Fibroblast of lung (primary cell): ENCODE results near the gene SGPL1. TPM values are rescaled to one million over a fixed set of nuclear protein-coding genes. Genes with fewer than 3 reads are reported as not detected.

Experiments used
- DNase-seq, 2 donors: peaks; one replicate each; pipeline versions ENCODE4 v3.0.0 to v3.0.0-alpha.2; 2010; ENCODE audit warnings: low read depth in 2 of 2
- H2AFZ ChIP-seq: 2 replicates; pipeline ENCODE4 v1.5.1; 2012; ENCODE audit warnings: low read length, control low read depth, inconsistent platforms
- H3K27ac ChIP-seq: 2 replicates; pipeline ENCODE4 v1.5.1; 2011; ENCODE audit warnings: low read length, control low read depth; ENCODE audit not compliant: insufficient read depth
- H3K27me3 ChIP-seq: 2 replicates; pipeline ENCODE4 v1.5.1; 2011; ENCODE audit warnings: mild to moderate bottlenecking, low read length; ENCODE audit not compliant: control insufficient read depth, insufficient read depth
- H3K36me3 ChIP-seq: 2 replicates; pipeline ENCODE4 v1.5.1; 2011; ENCODE audit warnings: low read length; ENCODE audit not compliant: control insufficient read depth, insufficient read depth
- H3K4me1 ChIP-seq: 2 replicates; pipeline ENCODE4 v1.5.1; 2011; ENCODE audit warnings: low read length; ENCODE audit not compliant: control insufficient read depth, insufficient read depth; ENCODE audit errors: extremely low read depth
- H3K4me2 ChIP-seq: 2 replicates; pipeline ENCODE4 v1.5.1; 2011; ENCODE audit warnings: low read length, control low read depth; ENCODE audit not compliant: insufficient read depth; ENCODE audit errors: extremely low read depth
- H3K4me3 ChIP-seq, 4 experiments: fragments of 200-600 bp in 1 of 4; sonication (generic) in 1 of 4; replicated peaks in 1 of 4; 2 replicates each; pipeline ENCODE4 v1.5.1; 2011 to 2016; ENCODE audit warnings: low read length in 4 of 4, low read depth in 3 of 4, mild to moderate bottlenecking in 3 of 4, control low read depth in 2 of 4, inconsistent platforms in 1 of 4, mixed read lengths in 1 of 4; ENCODE audit not compliant: insufficient read depth in 1 of 4; ENCODE audit errors: control extremely low read depth in 1 of 4
- H3K79me2 ChIP-seq: 2 replicates; pipeline ENCODE4 v1.5.1; 2012; ENCODE audit warnings: mild to moderate bottlenecking, low read length, inconsistent platforms; ENCODE audit not compliant: control insufficient read depth, insufficient read depth
- H3K9ac ChIP-seq: 2 replicates; pipeline ENCODE4 v1.5.1; 2011; ENCODE audit warnings: mild to moderate bottlenecking, low read length, control low read depth; ENCODE audit not compliant: insufficient read depth
- H3K9me3 ChIP-seq: 2 replicates; pipeline ENCODE4 v1.5.1; 2012; ENCODE audit warnings: low read depth, low read length; ENCODE audit not compliant: control insufficient read depth, insufficient read depth
- H4K20me1 ChIP-seq: 2 replicates; pipeline ENCODE4 v1.5.1; 2011; ENCODE audit warnings: low read length; ENCODE audit not compliant: control insufficient read depth, insufficient read depth; ENCODE audit errors: extremely low read depth
- EZH2 ChIP-seq: IDR thresholded peaks from 2 replicates; pipeline ENCODE4 v1.5.1; 2012; ENCODE audit warnings: low read length, control low read depth, mild to moderate bottlenecking; ENCODE audit errors: missing control alignments
- polyA plus RNA-seq, 2 donors: library from polyadenylated mRNA; depleted of rRNA in 1 of 2; stranded (reverse) in 1 of 2; unstranded in 1 of 2; fragments of >200 nt; gene quantifications; 2 replicates each; pipeline ENCODE4 v1.2.1, GENCODE V29; 2011 to 2012; ENCODE audit warnings: missing spikeins in 1 of 2
- total RNA-seq: library from RNA; depleted of rRNA; stranded (reverse); fragments of >200 nt; gene quantifications from 2 replicates; pipeline ENCODE4 v1.2.1, GENCODE V29; 2014
- TF ChIP-seq, protein P1 (sequence below), 2 donors: IDR thresholded peaks in 1 of 2; conservative IDR thresholded peaks in 1 of 2; 1 replicate in 1 of 2; 2 replicates in 1 of 2; pipeline ENCODE4 v1.5.1; 2011 to 2012; ENCODE audit warnings: low read length in 2 of 2, control low read depth in 1 of 2, inconsistent platforms in 1 of 2, low read depth in 1 of 2, mild to moderate bottlenecking in 1 of 2

Gene SGPL1
- total and polyA plus RNA-seq, 2 donors (not counting 1 experiment from before 2014, with no cell fraction given) = 21.2 to 40.3 TPM

DNA sequence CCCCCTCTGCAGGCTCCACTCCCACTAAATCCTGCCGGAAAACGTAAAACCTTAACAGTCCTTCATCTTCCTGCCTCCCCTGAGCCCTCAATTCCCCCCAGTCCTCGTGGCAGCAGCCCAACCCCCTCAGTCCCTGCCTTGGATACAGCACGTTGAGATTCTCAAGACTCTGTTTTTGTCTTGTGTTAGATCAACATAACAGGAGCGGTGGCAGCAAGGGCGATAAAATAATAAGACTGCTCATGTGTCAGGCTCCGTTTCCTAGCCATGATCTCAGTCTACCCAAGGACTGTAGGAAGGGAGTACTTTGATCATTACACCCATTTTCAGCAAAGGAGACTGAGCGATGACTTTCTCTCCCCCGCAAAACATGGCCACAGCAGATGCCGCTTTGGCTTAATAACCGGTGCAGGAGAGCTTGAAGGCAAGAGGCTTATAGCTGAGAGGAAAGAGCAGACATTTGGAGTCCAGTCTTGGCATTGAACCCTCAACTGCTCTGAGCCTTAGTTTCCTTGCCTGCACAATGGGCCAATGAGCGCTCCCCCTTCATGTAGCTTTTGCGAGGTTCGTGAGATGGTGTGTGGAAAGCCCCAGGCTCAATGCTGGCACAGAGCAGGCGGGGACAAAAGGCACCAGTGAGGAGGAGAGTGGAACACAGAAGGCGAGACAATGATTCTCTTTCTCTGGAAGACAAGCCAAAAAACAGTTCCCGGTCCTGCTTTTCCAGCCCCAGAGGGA is 114.7 kb downstream of the SGPL1 start:
- H3K27me3 ChIP-seq = peaks cover 7% of the 10 kb centered on the region
- TF ChIP-seq, protein P1, sequence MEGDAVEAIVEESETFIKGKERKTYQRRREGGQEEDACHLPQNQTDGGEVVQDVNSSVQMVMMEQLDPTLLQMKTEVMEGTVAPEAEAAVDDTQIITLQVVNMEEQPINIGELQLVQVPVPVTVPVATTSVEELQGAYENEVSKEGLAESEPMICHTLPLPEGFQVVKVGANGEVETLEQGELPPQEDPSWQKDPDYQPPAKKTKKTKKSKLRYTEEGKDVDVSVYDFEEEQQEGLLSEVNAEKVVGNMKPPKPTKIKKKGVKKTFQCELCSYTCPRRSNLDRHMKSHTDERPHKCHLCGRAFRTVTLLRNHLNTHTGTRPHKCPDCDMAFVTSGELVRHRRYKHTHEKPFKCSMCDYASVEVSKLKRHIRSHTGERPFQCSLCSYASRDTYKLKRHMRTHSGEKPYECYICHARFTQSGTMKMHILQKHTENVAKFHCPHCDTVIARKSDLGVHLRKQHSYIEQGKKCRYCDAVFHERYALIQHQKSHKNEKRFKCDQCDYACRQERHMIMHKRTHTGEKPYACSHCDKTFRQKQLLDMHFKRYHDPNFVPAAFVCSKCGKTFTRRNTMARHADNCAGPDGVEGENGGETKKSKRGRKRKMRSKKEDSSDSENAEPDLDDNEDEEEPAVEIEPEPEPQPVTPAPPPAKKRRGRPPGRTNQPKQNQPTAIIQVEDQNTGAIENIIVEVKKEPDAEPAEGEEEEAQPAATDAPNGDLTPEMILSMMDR (conservative IDR thresholded peaks at IDR 0.05 in 1 of 2, IDR thresholded peaks at IDR 0.05 in 1 of 2; ENCODE audit: low read depth in 1 of 2, low read length in 2 of 2) = no peak
- TF ChIP-seq EZH2 = no peak
- no peaks in the 10 kb centered on the region for H4K20me1 ChIP-seq
- no peaks in the 10 kb centered on the region for H3K36me3 ChIP-seq
- no peaks in the 10 kb centered on the region for H3K9me3 ChIP-seq
- no peak overlapping the region for H3K4me2 ChIP-seq
- no peak overlapping the region for H3K27ac ChIP-seq
- H3K4me3 ChIP-seq = no peak overlapping the region
- H3K4me1 ChIP-seq = no peaks in the 10 kb centered on the region
- H2AFZ ChIP-seq = no peak overlapping the region
- no peaks in the 10 kb centered on the region for H3K79me2 ChIP-seq
- DNase-seq = no peak
- no peak overlapping the region for H3K9ac ChIP-seq

Other genes with a start within 250 kb of the SGPL1 start
- gene PRF1, start 213.2 kb upstream of the SGPL1 start, total RNA-seq = not detected in 2 replicates
- not detected in 2 replicates for gene PRF1, start 213.2 kb upstream of the SGPL1 start, polyA plus RNA-seq
- 1.8 and 4.1 TPM in 2 replicates for gene ADAMTS14, start 143.4 kb upstream of the SGPL1 start, total RNA-seq
- gene ADAMTS14, start 143.4 kb upstream of the SGPL1 start, polyA plus RNA-seq = 3.1 and 6.2 TPM in 2 replicates
- gene TBATA, start 30.6 kb upstream of the SGPL1 start, total RNA-seq = not detected in 2 replicates
- gene TBATA, start 30.6 kb upstream of the SGPL1 start, polyA plus RNA-seq = not detected in 2 replicates
- gene PCBD1, start 72.6 kb downstream of the SGPL1 start, total RNA-seq = 35.2 and 46.6 TPM in 2 replicates
- gene PCBD1, start 72.6 kb downstream of the SGPL1 start, polyA plus RNA-seq = 31.2 and 43.5 TPM in 2 replicates